GM15510 (cell line): ENCODE measurements around the gene HJV.

Experiments used
- POLR2A ChIP-seq: IDR thresholded peaks from 3 replicates; pipeline ENCODE4 v1.6.1; 2011; ENCODE audit warnings: borderline replicate concordance; ENCODE audit not compliant: insufficient read length; ENCODE audit errors: extremely low read depth

HJV gene

GRCh38 chr1:146021622-146022402, at the start of gene HJV:
HJV (minus strand) TSS chr1:146021735; CDS start chr1:146020231, 1,504 bp downstream.
- no peak for TF ChIP-seq POLR2A

- TF ChIP-seq POLR2A = peak; percentile 99
Measured at GRCh38 chr1:146051852-146052676, 30.5 kb upstream of the HJV start.

GRCh38 chr1:146051452-146051851, 29.9 kb upstream of the HJV start:
- TF ChIP-seq POLR2A = no peak

- no peak for TF ChIP-seq POLR2A
Measured at GRCh38 chr1:146049436-146049835, 27.9 kb upstream of the HJV start.

GRCh38 chr1:146046664-146047063, 25.1 kb upstream of the HJV start:
- no peak for TF ChIP-seq POLR2A

GRCh38 chr1:146039844-146040194, 18.3 kb upstream of the HJV start:
- TF ChIP-seq POLR2A = no peak

- TF ChIP-seq POLR2A = no peak
Measured at GRCh38 chr1:146036965-146037646, 15.6 kb upstream of the HJV start.

GRCh38 chr1:146036241-146036964, 14.9 kb upstream of the HJV start:
- TF ChIP-seq POLR2A = no peak

- TF ChIP-seq POLR2A = no peak
Measured at GRCh38 chr1:146035048-146035423, 13.5 kb upstream of the HJV start.

- no peak for TF ChIP-seq POLR2A
Measured at GRCh38 chr1:146032631-146033219, 11.2 kb upstream of the HJV start.

- TF ChIP-seq POLR2A = no peak
Measured at GRCh38 chr1:146031476-146031875, 9.9 kb upstream of the HJV start.

- no peak for TF ChIP-seq POLR2A
Measured at GRCh38 chr1:146029117-146029516, 7.6 kb upstream of the HJV start.

GRCh38 chr1:146022403-146023127, 1.0 kb upstream of the HJV start:
- TF ChIP-seq POLR2A = no peak

GRCh38 chr1:146021050-146021445, 487 bp downstream of the HJV start:
- TF ChIP-seq POLR2A = no peak
